Small intestine (tissue), 7 donors: ENCODE measurements around the gene IWS1. TPM values are rescaled to one million over a fixed set of nuclear protein-coding genes. Genes with fewer than 3 reads are reported as not detected.
"Not testable (repeated sequence)": the region's sequence is repeated elsewhere in the genome, so short reads cannot be mapped to it uniquely, and the experiment has no call there.

Experiments
- DNase-seq, 2 donors: peaks; one replicate each; pipeline versions ENCODE4 v3.0.0 to v3.0.0-alpha.2; 2013
- FAIRE-seq: peaks from 2 replicates; lab custom pipeline; 2012; peaks lifted over from hg19 to GRCh38; lab: Jason Lieb, UNC
- H3K27ac ChIP-seq, 3 donors: one replicate each; pipeline ENCODE4 v1.5.1; 2013; ENCODE audit warnings: low read length in 2 of 3, mild to moderate bottlenecking in 2 of 3, control low read depth in 1 of 3, inconsistent platforms in 1 of 3, low read depth in 1 of 3, moderate library complexity in 1 of 3
- H3K27me3 ChIP-seq, 3 donors: one replicate each; pipeline ENCODE4 v1.6.1; 2013; ENCODE audit warnings: low read length in 3 of 3, inconsistent platforms in 1 of 3; ENCODE audit not compliant: control insufficient read depth in 3 of 3, insufficient read depth in 3 of 3
- H3K36me3 ChIP-seq, 3 donors: one replicate each; pipeline ENCODE4 v1.6.1; 2013; ENCODE audit warnings: low read length in 3 of 3, inconsistent platforms in 1 of 3, low read depth in 1 of 3, mild to moderate bottlenecking in 1 of 3, moderate library complexity in 1 of 3; ENCODE audit not compliant: control insufficient read depth in 3 of 3, insufficient read depth in 2 of 3
- H3K4me1 ChIP-seq, 3 donors: one replicate each; pipeline ENCODE4 v1.6.1; 2013; ENCODE audit warnings: low read length in 2 of 3, inconsistent platforms in 1 of 3, low read depth in 1 of 3, mild to moderate bottlenecking in 1 of 3, moderate library complexity in 1 of 3; ENCODE audit not compliant: control insufficient read depth in 3 of 3, insufficient read depth in 2 of 3
- H3K4me3 ChIP-seq, 3 donors: one replicate each; pipeline ENCODE4 v1.5.1; 2013; ENCODE audit warnings: low read length in 3 of 3, control low read depth in 1 of 3, inconsistent platforms in 1 of 3, low read depth in 1 of 3, mild to moderate bottlenecking in 1 of 3, moderate library complexity in 1 of 3
- H3K9me3 ChIP-seq, 2 donors: one replicate each; pipeline ENCODE4 v1.6.1; 2013; ENCODE audit warnings: low read depth in 1 of 2, low read length in 1 of 2; ENCODE audit not compliant: control insufficient read depth in 2 of 2, insufficient read depth in 1 of 2
- WGBS, 3 donors: extraction: QIAGEN DNeasy Blood & Tissue Kit; methylation state at CpG; one replicate each; pipeline ENCODE4 v1.1.7; 2013; 5-methylcytosine and 5-hydroxymethylcytosine counted together
- polyA plus RNA-seq, 4 donors: library from polyadenylated mRNA; stranded (reverse) in 3 of 4; unstranded in 1 of 4; fragments of 200-250 nt in 3 of 4; fragments of 120-200 nt in 1 of 4; gene quantifications; one replicate each; pipeline versions ENCODE4 v1.2.1 to v1.2.3, GENCODE V29; 2013
- donor health status: healthy with polysubstance abuse.
- donor health status: control.
- donor health status: control.
- donor health status: Bipolar disorder and iron deficiency.
- donor health status: healthy.

IWS1 gene
- polyA plus RNA-seq, 4 donors: 23.3 to 53.0 (median 47.8) TPM

GRCh38 chr2:127572352-127572751, 46.1 kb upstream of the IWS1 start:
- not testable (repeated sequence) for H3K27me3 ChIP-seq, FAIRE-seq, H3K4me1 ChIP-seq, H3K27ac ChIP-seq, H3K9me3 ChIP-seq, DNase-seq, H3K4me3 ChIP-seq
- 93 to 95% (median 94%) methylated on average over 2 of the region's 2 CpGs for WGBS, 3 donors
- peaks cover 2 to 82% (median 10%) of the 10 kb centered on the region in 3 donors for H3K36me3 ChIP-seq

- 71 to 82% (median 76%) methylated on average over 18 of the region's 18 CpGs for WGBS, 3 donors
- H3K4me1 ChIP-seq: no peaks in the 10 kb centered on the region
These were observed 44.3 kb upstream of the IWS1 start for GRCh38 chr2:127570282-127571250.

GRCh38 chr2:127569666-127570065, 43.4 kb upstream of the IWS1 start:
- Histone ChIP-seq H3K27me3 (no peaks in the 10 kb centered on the region), H3K4me3 (no peak overlapping the region), H3K4me1 (no peaks in the 10 kb centered on the region), H3K36me3 (peaks cover 9 to 85% (median 16%) of the 10 kb centered on the region in 3 donors), H3K9me3 (no peaks in the 10 kb centered on the region), H3K27ac (no peak overlapping the region)
- 85 to 92% (median 86%) methylated on average over 6 of the region's 6 CpGs for WGBS, 3 donors
- no peak for FAIRE-seq
- no peak for DNase-seq

More at GRCh38 chr2:127570282-127571250, 44.3 kb upstream of the IWS1 start:
- FAIRE-seq (no peak), DNase-seq (no peak)
- Histone ChIP-seq H3K36me3 (peaks cover 9 to 82% (median 11%) of the 10 kb centered on the region in 3 donors), H3K4me3 (no peak overlapping the region), H3K27me3 (no peaks in the 10 kb centered on the region), H3K27ac (no peak overlapping the region), H3K9me3 (no peaks in the 10 kb centered on the region)

- WGBS, 3 donors: 92 to 96% (median 92%) methylated on average over 6 of the region's 6 CpGs
- peaks cover 0 to 8% (median 0%) of the 10 kb centered on the region in 3 donors for H3K4me1 ChIP-seq
- H3K9me3 ChIP-seq: no peaks in the 10 kb centered on the region
- DNase-seq (no peak), FAIRE-seq (no peak)
- peaks cover 9 to 84% (median 20%) of the 10 kb centered on the region in 3 donors for H3K36me3 ChIP-seq
- H3K4me3 ChIP-seq: no peak overlapping the region
- no peaks in the 10 kb centered on the region for H3K27me3 ChIP-seq
- no peak overlapping the region for H3K27ac ChIP-seq
These were observed 41.8 kb upstream of the IWS1 start for GRCh38 chr2:127568128-127568527.

- FAIRE-seq: no peak
- Histone ChIP-seq H3K4me1 (peaks cover 0 to 8% (median 0%) of the 10 kb centered on the region in 3 donors), H3K4me3 (no peak overlapping the region), H3K27ac (no peak overlapping the region), H3K36me3 (peaks cover 9 to 84% (median 20%) of the 10 kb centered on the region in 3 donors), H3K9me3 (no peaks in the 10 kb centered on the region), H3K27me3 (no peaks in the 10 kb centered on the region)
- WGBS, 3 donors: 85 to 87% (median 85%) methylated on average over 5 of the region's 5 CpGs
- DNase-seq: no peak
These were observed 41.1 kb upstream of the IWS1 start for GRCh38 chr2:127567351-127567854.

- Histone ChIP-seq H3K27ac (no peak overlapping the region), H3K27me3 (no peaks in the 10 kb centered on the region), H3K4me1 (peaks cover 0 to 12% (median under 1%) of the 10 kb centered on the region in 3 donors), H3K36me3 (peaks cover 9 to 83% (median 21%) of the 10 kb centered on the region in 3 donors), H3K4me3 (no peak overlapping the region), H3K9me3 (no peaks in the 10 kb centered on the region)
- DNase-seq (no peak), FAIRE-seq (no peak)
- 89 to 91% (median 89%) methylated on average over 9 to 10 of the region's 10 CpGs for WGBS, 3 donors
These were observed 40.3 kb upstream of the IWS1 start for GRCh38 chr2:127566576-127566975.

GRCh38 chr2:127566139-127566417, 39.8 kb upstream of the IWS1 start:
- WGBS, 3 donors: 91 to 98% (median 95%) methylated on average over 5 of the region's 5 CpGs
- no peaks in the 10 kb centered on the region for H3K27me3 ChIP-seq
- no peak for DNase-seq
- H3K4me3 ChIP-seq: no peak overlapping the region
- H3K27ac ChIP-seq: no peak overlapping the region
- no peaks in the 10 kb centered on the region for H3K9me3 ChIP-seq
- H3K4me1 ChIP-seq: peaks cover 0 to 14% (median 4%) of the 10 kb centered on the region in 3 donors
- FAIRE-seq: no peak
- peaks cover 9 to 86% (median 22%) of the 10 kb centered on the region in 3 donors for H3K36me3 ChIP-seq

- Histone ChIP-seq H3K4me3 (no peak overlapping the region), H3K36me3 (peaks cover 9 to 88% (median 20%) of the 10 kb centered on the region in 3 donors), H3K4me1 (peaks cover 0 to 14% (median 4%) of the 10 kb centered on the region in 3 donors), H3K27ac (no peak overlapping the region), H3K9me3 (no peaks in the 10 kb centered on the region), H3K27me3 (no peaks in the 10 kb centered on the region)
- FAIRE-seq (no peak), DNase-seq (no peak)
- WGBS, 3 donors: 94 to 96% (median 95%) methylated on average over 12 of the region's 12 CpGs
These were observed 39.2 kb upstream of the IWS1 start for GRCh38 chr2:127565261-127566138.
